HG02763 (cell line): ENCODE measurements around the gene TELO2.

Experiments
- ATAC-seq: cut with Tn5 transposase; IDR thresholded peaks from one replicate; pipeline ENCODE4 v1.9.1; 2021; ENCODE audit warnings: mild to moderate bottlenecking, moderate library complexity; ENCODE audit not compliant: unreplicated experiment

The TELO2 gene

GRCh38 chr16:1534021-1535020 lies 41.2 kb downstream of the TELO2 start:
- ATAC-seq = no peak

GRCh38 chr16:1535391-1536291 lies 42.5 kb downstream of the TELO2 start:
- no peak for ATAC-seq

GRCh38 chr16:1536601-1537000 lies 43.4 kb downstream of the TELO2 start:
- no peak for ATAC-seq

- ATAC-seq = no peak
These were observed 44.0 kb downstream of the TELO2 start for GRCh38 chr16:1537138-1537577.

- ATAC-seq = no peak
These were observed 44.7 kb downstream of the TELO2 start for GRCh38 chr16:1537763-1538289.

GRCh38 chr16:1538804-1539520 lies 45.8 kb downstream of the TELO2 start:
- ATAC-seq = no peak

- ATAC-seq = no peak
These were observed 46.8 kb downstream of the TELO2 start for GRCh38 chr16:1539720-1540555.

- ATAC-seq = no peak
These were observed 47.3 kb downstream of the TELO2 start for GRCh38 chr16:1540556-1540855.

- ATAC-seq = no peak
These were observed 48.4 kb downstream of the TELO2 start for GRCh38 chr16:1541293-1542165.

- ATAC-seq = no peak
These were observed 49.0 kb downstream of the TELO2 start for GRCh38 chr16:1542166-1542500.

- no peak for ATAC-seq
These were observed 49.4 kb downstream of the TELO2 start for GRCh38 chr16:1542533-1542932.

- no peak for ATAC-seq
These were observed 50.1 kb downstream of the TELO2 start for GRCh38 chr16:1543085-1543896.

- ATAC-seq = no peak
These were observed 52.2 kb downstream of the TELO2 start for GRCh38 chr16:1545044-1546040.

- ATAC-seq = no peak
These were observed 53.3 kb downstream of the TELO2 start for GRCh38 chr16:1546430-1546829.

GRCh38 chr16:1548233-1548632 lies 55.1 kb downstream of the TELO2 start:
- ATAC-seq = no peak

GRCh38 chr16:1548727-1549126 lies 55.6 kb downstream of the TELO2 start:
- no peak for ATAC-seq

GRCh38 chr16:1550069-1550468 lies 56.9 kb downstream of the TELO2 start:
- ATAC-seq = no peak
